Muscle of arm (tissue), 14 donors: Measurements from ENCODE around the gene CHRFAM7A. TPM values are rescaled to one million over a fixed set of nuclear protein-coding genes. Genes with fewer than 3 reads are reported as not detected.
"Not testable (repeated sequence)": the region's sequence is repeated elsewhere in the genome, so short reads cannot be mapped to it uniquely, and the experiment has no call there.

Source experiments
- DNase-seq: peaks from one replicate; pipeline ENCODE4 v3.0.0-alpha.2; 2013
- long read RNA-seq, 11 donors: transcript quantifications; one replicate each; lab custom pipeline, GENCODE V29; 2026
- polyA plus RNA-seq, 12 donors: library from polyadenylated mRNA; unstranded; fragments of 120-200 nt; gene quantifications; one replicate each; pipeline ENCODE4 v1.2.1, GENCODE V29; 2013; ENCODE audit not compliant: insufficient read length in 12 of 12

CHRFAM7A gene
- polyA plus RNA-seq = 1 to 10 TPM in 6 of 12 donors, under 1 TPM in 4, not detected in 2; 0.67 to 5.2 (median 1.4) TPM
- long read RNA-seq, donor 1 = 0 reads
- long read RNA-seq, donor 2 = 0 reads
- long read RNA-seq, donor 3 = 0 reads
- long read RNA-seq, donor 4 = 0 reads
- long read RNA-seq, donor 5 = 0 reads
- long read RNA-seq, donor 6 = 0 reads
- long read RNA-seq, donor 7 = 0 reads
- long read RNA-seq, donor 8 = 0 reads
- long read RNA-seq, donor 9 = 0 reads
- long read RNA-seq, donor 10 = 0 reads
- long read RNA-seq, donor 11 = 0 reads

DNA sequence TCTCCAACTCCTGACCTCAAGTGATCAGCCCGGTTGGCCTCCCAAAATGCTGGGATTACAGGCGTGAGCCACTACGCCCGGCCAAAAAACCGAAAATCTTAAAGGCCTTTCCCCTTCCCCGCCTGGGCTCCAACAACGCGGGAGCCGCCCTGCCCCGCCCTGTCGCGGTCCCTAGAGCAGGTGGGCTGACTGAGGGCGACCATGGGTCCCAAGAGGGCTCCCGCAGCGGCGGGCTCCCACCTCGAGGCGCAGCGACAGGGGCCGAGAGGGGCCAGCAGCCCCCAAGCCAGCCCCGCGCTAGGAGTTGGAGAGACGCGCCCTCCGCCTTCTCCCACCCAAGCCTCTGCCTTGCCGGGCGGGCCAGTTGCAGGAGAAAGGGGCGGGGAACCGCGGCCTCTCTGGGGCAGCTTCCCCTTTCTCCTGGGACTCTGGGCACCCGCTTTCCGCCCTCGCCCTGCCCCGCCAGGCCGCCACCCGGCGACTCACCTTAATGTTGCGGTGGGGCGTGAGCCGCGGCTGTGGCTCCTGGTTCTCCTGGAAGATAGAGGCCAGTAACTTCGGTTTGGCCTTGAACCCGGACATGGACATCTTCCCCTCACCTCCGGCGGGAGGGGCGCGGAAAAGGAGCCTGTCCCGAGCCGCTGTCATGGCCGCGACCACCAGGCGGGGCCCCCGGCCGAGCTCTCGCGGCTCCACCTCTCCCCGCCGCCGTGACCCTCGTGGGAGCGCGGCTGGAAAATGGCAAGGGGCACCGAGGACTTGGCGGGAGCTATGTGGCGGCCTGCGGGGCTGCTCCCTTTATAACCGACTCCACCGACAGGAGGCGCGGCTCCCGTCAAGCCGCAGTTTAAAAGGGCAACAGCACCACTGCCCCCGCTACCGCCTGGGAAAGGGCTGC, at the start of gene CHRFAM7A:
Gene CHRFAM7A (minus strand): TSS at position 775 of the 898 bp plus-strand sequence. CDS start 10,189 bp downstream, outside the sequence.
- DNase-seq = not testable (repeated sequence)

DNA sequence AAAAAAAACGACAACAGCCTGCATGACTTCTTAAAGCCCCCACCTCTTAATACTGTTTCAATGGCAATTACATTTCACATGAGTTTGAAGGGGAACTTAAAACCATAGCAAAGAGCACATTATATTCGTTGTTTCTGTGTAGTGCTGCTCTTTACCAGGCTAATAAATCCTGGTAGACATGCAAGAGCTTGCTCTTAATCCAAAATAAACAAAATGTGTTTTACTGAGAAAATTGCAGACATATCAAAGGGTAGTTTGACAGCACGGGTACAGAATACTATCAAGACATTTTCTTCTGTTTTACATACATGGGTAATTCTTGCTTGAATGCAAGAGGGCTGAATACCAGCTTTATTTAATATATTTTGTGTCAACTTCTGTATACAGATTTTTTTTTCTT, 45.0 kb upstream of the CHRFAM7A start:
- DNase-seq = not testable (repeated sequence)

DNA sequence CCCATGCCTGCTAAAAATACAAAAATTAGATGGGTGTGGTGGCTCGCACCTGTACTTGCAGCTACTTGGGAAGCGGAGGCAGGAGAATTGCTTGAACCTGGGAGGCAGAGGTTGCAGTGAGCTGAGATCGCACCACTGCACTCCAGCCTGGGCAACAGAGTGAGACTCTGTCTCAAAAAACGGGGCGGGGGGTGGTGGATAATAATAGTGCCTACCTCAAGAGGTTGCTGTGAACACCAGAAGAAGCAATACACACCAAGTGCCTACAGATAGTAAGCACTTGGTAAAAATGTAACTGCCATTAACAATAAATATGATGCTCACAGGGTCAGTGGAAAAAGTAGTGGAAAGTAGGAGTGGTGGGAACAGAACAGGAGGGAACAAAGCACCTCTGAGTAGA, 42.5 kb upstream of the CHRFAM7A start:
- not testable (repeated sequence) for DNase-seq

DNA sequence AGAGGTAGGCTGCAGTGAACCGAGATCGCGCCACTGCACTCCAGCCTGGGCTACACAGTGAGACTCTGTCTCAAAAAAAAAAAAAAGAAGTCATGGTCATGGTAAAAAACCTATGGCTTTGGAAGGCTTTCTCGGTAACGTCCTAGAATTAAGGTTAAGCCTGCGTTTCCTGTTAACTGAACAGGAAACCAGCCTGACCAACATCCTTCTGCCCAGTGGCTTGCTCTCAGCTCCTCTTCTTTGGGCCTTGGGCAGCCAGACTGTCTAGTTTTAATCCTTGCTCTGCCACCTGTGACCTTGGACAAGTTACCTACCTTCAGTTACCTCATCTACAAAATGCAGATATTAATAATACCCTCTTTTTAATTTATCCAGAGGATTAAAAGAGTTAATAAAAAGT, 27.4 kb upstream of the CHRFAM7A start:
- not testable (repeated sequence) for DNase-seq

DNA sequence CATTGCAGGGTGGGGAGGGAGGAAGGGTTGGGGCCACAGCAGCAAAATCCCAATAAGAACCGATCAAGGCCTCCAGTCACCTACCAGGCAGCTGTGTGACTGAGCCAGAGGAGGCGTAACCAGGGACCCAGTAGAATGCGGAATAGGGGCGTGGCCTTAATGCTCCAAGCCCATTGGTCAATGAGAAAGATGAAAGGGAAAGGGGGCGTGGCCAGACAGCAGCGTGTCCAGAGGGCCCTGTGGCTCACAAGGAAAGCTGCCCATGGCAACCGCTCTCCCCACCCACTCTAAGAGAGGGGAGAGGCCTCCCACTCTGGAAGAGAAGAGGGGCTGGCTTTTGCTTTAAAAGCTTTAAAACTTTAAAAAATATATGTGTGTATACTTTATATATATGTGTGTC, 20.8 kb upstream of the CHRFAM7A start, which contains the start of gene GOLGA8R:
Gene GOLGA8R (minus strand): TSS at position 101 of the 400 bp plus-strand sequence. CDS start 98 bp downstream, at position 3.
- not testable (repeated sequence) for DNase-seq

DNA sequence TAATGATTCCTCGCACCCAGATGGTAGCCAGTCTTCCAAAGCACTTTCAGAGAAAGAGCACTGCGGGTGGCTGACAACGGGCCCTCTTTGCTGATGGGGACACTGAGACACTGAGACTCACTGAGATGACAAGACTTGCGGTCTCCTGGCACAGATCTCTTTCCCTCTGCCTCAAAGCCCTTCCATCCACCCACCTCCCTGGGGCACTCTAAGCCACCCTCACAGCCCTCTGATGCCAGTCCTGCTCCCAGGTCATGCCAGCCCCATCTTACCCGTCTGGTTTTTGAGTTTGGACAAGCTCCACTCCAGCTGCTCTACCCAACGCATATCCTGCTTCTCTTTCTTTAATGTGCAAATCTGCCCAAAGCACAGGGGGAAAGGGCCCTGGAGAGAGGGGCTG, 14.3 kb upstream of the CHRFAM7A start:
- DNase-seq = not testable (repeated sequence)

DNA sequence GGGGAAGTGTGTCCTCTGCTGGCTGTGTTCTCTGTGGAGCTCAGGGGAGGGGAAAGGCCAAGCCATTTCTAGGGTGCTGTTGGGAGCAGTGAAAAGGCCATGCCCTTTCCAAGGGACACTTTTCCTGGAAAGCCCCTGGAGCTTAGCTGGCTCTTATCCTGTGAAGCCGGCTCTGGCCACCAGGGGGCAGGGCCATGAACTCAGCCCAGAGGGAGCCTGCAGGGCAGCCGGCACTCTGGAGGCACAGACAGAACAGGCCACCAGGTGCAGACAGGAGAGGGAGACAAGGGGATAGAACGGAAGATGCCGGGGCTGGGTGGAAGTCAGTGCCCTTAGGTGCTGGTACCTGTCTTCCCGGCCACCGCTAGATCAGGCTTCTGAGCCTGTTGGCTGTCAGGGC, 5.6 kb upstream of the CHRFAM7A start:
- not testable (repeated sequence) for DNase-seq

DNA sequence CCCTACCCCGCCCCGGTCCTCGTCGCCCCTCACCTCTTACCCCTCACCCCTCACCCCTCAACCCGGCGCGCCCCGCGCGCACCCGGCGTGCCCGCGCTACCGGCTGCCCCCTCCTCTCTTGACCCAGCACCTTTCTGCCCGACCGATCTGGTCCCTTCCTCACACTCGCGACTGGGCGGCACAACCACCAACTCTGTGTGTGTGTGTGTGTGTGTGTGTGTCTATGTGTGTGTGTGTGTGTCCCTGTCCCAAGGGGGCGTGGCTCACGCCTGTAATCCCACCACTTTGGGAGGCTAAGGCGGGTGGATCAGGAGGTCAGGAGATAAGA, 288 bp upstream of the CHRFAM7A start:
- DNase-seq = not testable (repeated sequence)

DNA sequence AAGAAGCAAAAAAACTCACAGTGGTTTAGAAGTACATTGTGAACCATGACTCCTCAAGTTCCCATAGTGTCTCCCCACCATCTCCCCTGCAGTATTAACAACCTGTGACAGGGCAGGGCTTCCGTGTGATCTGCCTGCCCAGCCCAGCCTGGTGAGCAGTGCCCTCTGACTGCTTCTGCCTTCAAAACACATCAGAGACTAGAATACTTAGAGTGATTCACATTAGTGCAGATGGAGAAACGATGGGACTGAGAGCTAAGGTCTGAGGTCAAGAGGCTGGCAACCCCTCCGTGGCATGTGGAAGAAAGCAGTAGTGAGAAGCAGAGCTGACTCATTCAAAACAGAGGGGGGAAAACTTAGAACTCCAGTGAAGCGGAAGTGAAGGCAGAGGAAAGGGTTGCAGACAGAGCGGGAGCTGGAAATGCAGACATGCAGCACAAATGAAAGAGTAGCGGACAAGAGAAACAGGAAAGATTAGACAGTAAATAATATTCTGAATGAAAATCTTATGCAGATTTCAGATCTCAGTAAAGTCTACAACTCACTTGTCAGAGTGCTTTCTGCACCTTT, 6.9 kb downstream of the CHRFAM7A start:
- DNase-seq = not testable (repeated sequence)

DNA sequence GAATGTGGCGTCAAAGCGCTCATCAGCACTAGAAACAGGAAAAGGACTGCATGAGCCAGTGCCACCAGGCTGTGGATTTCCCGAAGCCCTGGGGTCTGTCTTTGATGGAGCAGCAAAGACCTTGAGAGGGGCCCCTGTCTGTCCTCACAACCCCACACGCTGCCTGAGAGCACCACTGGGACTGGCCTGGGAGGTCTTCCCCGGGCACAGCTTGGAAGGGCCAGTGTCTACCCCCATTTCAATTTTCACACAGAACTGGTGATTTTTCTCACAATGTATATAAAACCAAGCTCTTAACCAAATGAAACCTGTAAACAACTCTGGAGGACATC, 16.3 kb downstream of the CHRFAM7A start:
- not testable (repeated sequence) for DNase-seq

DNA sequence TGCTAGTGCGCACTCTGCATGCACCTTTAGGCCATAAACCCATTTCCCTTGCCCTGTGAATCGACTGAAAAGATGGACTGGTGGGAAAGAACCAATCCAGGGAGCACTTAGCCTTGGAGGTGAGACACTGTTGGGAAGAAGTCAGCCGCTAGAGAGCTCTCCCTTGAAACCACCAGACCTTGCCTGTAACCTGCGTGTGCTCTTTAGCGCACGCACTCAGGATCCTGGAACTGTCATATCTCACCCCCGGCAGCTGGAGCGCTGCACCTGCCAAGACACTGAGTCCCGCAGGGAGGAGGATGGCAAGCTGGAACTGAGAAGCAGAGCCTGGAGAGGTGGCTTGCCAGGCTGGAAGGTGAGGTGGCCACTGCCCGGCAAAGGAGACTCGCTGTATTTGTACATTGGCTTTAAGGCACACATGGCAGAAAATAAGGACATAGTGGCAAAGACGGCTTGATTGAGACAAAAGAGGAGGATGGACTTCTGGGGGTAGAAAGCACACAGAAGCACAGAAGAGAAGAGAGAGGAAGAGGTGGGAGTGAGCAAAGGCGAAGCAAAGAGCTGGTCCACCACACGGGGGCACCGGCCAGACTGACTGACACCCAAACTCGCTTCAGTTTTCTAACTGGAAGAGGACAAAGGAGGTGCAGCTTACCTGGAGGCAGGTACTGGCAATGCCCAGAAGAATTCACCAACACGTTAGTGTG, 16.8 kb downstream of the CHRFAM7A start:
- not testable (repeated sequence) for DNase-seq

DNA sequence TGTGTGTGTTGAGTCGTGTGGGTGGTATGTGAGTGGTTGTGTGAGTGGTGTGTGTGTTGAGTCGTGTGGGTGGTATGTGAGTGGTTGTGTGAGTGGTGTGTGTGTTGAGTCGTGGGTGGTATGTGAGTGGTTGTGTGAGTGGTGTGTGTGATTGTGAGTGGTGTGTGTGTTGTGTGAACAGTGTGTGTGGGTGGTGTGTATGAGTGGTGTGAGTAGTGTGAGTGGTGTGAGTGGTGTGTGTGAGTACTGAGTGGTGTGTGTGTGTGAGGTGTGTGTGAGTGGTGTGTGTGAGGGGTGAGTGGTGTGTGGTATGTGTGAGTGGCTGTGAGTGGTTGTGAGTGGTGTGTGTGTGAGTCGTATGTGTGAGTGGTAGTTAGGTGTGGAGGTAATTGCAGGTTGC, 17.5 kb downstream of the CHRFAM7A start:
- DNase-seq = not testable (repeated sequence)

DNA sequence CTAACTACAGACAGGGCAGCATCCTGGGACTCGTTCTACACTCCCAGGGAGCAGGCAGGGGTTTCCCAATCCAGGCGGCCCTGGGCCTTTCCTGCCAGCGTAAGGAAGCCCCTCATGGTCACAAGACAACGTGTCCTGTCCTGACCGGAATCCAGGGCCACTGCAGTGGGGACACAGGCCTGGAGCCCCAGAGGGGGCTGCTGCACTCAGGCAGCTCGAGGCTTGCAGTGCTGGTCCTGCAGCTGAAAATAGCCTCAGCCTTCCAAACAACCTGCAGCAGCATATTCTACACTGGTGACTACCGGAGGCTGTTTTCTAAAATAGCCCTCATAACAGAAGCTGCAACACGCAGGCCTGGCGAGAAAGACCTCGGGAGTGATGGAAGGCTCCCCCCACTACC, 18.5 kb downstream of the CHRFAM7A start:
- not testable (repeated sequence) for DNase-seq

DNA sequence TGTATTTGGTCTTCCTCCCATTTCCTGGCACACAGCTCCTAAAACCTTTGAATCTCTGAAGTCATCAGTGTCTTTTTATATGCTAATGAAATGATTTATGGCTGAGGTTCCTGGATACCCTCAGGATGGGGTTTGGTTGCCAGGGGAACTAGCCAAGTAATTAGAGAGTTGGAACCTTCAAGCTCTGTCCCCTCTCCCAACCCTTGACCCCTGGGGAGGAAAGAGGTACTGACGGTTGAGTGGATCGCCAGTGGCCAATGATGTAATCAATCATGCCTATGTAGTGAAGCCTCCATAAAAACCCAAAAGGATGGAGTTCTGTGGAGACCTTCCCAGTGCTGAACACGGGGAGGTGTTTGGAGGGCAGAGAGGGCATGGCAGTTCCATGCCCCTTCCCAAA, 25.1 kb downstream of the CHRFAM7A start:
- DNase-seq = not testable (repeated sequence)

DNA sequence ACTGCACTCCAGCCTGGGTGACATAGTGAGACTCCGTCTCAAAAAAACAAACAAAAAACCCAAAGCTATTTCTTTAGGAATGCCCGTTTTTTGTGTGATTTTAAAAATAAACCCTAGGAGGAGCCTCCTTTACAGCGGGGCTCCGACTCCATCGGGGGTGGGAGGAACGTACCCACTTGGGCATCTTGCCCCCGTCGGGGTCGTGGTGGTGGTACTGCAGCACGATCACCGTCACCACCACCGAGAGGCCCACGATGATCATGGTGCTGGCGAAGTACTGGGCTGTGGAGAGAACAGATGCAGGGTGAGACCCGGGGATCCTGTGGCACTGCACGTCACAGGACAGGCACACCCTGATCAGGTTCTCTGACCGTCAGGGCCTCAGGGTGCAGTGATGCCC, 26.1 kb downstream of the CHRFAM7A start:
- not testable (repeated sequence) for DNase-seq

DNA sequence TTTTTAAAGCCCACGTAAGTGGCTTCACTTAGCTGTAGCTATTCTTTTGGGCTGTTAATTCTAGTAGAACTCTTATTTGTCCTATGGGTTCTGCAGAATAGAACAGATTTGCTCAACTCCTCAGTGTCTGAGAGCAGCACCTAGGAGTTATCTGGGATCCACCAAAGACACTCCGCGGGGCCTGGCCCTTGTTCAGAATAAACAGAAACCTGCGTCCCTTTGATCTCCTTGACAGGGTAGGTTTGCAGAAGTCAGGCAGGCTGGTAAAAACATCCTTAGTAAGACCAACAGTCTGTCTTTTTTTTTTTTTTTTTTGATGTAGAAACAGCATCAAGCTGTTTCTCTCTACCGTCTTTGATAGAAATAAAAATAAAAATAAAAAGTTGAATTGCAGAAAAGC, 31.9 kb downstream of the CHRFAM7A start:
- DNase-seq = not testable (repeated sequence)

DNA sequence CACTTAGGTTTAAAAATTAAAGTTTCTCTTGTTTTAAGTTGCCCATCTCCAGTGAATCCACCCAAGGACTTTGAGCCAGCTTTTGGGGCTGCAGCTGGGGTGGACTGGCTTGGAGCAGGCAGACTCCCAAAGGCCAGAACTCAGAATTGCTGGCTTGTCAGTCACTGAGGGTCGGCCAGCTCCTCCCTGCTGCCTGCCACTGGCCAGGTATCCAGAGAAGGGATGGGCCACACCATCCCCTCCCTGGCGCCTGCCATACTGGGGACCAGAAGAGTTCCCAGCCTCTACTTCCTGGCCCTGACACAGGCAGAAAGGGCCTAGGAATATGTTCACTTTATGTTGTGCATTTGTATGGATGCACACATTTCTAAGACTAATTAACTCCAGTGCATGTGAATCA, 32.4 kb downstream of the CHRFAM7A start:
- DNase-seq = not testable (repeated sequence)

DNA sequence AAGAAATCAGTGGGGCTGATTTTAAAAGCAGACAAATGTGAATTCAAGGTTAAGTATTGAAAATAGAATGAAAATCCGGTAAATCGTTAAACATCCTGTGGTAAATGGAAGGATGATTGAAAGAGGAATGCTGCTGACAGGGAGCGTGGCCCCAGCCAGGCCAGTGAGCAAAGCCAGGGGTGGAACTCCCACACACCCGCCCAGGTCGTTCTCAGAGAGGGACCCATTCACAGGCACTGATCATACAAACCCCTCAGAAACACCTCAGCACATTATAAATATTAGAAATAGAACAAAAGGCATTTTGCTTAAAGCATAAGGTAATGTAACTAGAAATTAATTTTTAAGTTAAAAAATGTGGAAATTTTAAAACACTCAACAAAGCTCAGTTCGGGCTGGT, 38.3 kb downstream of the CHRFAM7A start:
- not testable (repeated sequence) for DNase-seq

DNA sequence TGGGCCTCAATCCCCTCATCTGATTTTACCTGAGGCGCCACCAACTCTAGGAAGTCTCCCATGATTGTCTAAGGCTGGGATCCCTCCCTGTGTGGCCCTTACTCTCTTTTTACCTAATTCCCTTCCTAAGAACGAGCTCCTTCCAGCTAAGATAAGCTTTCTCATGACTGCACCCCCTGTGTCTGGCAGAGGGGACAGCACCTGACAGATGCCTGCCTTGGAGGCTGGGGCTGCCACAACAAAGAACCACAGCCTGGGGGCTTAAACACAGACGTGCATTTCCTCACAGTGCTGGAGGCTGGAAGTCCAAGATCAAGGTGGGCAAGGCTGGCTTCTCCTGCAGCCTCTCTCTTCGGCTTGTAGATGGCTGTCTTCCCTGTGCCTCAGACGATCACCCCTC, 43.5 kb downstream of the CHRFAM7A start:
- DNase-seq = not testable (repeated sequence)

DNA sequence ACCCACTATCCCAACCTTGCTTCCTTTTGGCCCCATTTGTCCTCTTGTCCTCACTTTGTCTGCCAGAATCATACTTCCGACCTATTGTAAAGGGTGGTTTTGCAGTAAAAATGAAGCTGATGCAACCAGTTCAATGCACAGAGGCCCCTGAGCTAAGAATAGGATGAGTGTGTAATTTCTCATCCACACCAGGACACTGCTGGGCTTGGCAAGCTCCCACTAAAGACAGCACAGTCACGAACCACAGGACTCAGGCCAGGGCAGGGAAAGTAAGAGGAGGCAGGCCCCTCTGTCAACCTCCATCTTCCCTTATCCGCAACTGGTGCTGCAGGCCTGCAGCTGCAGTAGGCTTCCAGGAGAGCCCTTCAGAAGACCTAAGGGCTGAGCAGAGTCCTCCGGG, 56.8 kb downstream of the CHRFAM7A start:
- DNase-seq = not testable (repeated sequence)

DNA sequence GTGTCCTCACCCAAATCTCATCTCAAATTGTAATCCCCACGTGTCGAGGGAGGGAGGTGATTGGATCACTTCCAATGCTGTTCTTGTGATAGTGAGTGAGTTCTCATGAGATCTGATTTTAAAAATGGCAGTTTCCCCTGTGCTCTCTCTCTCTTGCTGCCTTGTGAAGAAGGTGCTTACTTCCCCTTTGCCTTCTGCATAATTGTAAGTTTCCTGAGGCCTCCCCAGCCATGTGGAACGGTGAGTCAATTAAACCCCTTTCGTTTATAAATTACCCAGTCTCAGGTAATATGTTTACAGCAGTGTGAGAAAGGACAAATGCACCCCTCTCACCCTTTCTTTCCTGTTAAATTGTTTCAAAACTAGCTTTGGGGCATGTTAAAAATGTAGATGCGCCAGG, 59.2 kb downstream of the CHRFAM7A start:
- not testable (repeated sequence) for DNase-seq

DNA sequence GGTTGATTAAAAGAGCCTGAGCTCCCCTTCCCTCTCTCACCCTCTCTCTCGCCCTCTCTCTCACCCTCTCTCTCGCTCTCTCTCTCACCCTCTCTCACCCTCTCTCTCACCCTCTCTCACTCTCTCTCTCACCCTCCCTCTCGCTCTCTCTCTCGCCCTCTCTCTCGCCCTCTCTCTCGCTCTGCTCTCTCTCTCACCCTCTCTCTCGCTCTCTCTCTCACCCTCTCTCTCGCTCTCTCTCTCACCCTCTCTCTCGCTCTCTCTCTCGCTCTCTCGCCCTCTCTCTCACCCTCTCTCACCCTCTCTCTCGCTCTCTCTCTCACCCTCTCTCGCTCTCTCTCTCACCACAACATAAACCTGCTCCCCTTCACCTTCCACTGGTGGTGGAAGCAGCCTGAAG, 67.2 kb downstream of the CHRFAM7A start:
- DNase-seq = not testable (repeated sequence)
